VCaP (cell line): ENCODE data around the gene DDX20.

Experiments
- H3K27ac ChIP-seq: fragments of 450-650 bp; 2 replicates; pipeline ENCODE4 v1.5.1; 2017
- TF ChIP-seq, protein P1 (sequence below): fragments of 450-650 bp; conservative IDR thresholded peaks from 2 replicates; pipeline ENCODE4 v1.5.1; 2017; ENCODE audit warnings: mild to moderate bottlenecking, moderate library complexity

Gene DDX20

DNA sequence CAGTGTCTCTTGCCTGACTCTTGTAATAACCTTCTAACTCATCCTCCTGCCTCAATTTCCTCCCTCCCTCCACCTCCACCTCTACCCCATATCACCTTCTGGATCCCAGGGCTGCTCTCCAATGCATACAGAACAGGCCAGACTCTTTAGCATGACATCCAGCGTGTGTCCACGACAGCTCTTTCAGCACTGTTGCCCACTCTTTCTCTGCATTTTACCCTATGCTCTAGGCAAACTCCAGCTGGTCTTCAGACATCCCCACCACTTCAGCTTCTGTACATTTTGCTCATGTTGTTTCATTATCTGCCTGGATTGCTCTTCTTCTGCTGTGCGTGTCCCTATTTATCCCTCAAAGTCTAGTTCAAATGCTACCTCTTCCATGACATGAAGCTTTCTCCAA is 21.3 kb upstream of the DDX20 start:
- TF ChIP-seq, protein P1, sequence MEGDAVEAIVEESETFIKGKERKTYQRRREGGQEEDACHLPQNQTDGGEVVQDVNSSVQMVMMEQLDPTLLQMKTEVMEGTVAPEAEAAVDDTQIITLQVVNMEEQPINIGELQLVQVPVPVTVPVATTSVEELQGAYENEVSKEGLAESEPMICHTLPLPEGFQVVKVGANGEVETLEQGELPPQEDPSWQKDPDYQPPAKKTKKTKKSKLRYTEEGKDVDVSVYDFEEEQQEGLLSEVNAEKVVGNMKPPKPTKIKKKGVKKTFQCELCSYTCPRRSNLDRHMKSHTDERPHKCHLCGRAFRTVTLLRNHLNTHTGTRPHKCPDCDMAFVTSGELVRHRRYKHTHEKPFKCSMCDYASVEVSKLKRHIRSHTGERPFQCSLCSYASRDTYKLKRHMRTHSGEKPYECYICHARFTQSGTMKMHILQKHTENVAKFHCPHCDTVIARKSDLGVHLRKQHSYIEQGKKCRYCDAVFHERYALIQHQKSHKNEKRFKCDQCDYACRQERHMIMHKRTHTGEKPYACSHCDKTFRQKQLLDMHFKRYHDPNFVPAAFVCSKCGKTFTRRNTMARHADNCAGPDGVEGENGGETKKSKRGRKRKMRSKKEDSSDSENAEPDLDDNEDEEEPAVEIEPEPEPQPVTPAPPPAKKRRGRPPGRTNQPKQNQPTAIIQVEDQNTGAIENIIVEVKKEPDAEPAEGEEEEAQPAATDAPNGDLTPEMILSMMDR: no peak
- H3K27ac ChIP-seq: no peak overlapping the region

DNA sequence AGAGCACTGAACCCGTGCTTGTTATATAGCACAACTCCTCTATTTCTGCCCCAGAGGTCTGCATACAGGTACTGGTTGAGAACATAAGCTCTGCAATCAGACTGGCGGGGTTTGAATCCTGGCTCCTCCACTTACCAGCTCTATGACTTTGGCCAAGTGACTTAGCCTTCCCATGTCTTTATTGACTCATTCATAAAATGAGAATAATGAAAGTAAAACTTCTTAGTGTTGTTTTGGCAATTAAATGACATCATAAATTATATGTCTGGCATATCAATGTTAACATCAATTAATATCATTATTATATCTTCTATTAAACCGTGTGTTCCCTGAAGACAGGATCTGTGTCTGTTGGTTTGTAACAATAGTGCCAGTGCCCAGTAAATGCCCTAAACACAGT is 20.8 kb upstream of the DDX20 start:
- TF ChIP-seq, protein P1: no peak
- H3K27ac ChIP-seq: no peak overlapping the region

DNA sequence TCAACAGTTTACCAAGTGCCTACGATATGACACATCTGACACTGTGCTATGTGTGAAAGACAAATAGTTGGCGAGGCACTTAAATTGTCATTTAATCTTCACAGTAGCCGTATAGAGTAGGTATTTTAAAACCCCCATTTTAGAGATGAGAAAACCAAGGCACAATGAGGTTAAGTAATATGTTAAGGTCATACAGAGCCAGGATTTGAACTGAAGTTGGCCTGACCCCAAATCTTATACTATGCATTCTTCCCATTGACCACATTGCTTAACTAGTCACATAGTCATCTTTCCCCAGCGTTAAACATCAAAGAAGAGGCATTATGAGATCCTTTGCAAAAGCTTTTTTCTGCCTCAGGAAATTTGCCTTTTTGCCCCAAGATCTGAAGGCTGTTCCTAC is 20.4 kb upstream of the DDX20 start:
- TF ChIP-seq, protein P1: no peak

DNA sequence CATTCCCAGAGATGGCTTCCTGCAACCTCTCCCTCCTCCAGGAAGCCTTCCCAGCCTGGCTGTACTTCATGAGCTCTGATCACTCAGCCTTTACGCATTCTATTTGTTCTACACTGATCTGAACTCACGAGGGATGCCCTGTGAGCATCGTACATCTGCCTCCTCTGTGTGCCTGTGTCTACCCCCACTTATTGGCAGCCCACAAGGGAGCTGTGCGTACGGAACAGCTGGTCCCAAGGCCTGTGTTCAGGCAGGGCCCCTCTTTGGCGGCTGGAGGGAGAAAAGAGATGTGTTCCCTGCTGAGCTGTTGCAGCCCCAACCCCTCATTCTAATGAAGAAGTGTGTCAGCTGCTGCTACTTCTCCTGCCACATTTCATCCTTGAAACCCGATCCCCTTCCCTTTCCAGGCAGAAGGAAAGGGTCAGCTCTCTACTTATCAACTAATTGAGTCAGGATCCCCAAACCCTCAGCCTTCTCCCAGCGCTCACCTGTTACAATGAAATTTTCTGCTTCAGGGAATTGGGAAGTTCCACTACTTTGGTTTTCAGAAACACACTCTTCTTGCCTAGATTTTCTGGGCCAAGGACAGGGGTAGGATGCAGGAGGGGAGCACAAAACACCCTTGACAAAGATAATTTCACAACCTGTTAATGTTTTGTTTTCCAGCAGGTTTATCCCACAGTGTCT is 19.7 kb upstream of the DDX20 start:
- TF ChIP-seq, protein P1: no peak
- no peak overlapping the region for H3K27ac ChIP-seq

More for the DNA sequence above, 20.4 kb upstream of the DDX20 start:
- H3K27ac ChIP-seq: no peak overlapping the region

DNA sequence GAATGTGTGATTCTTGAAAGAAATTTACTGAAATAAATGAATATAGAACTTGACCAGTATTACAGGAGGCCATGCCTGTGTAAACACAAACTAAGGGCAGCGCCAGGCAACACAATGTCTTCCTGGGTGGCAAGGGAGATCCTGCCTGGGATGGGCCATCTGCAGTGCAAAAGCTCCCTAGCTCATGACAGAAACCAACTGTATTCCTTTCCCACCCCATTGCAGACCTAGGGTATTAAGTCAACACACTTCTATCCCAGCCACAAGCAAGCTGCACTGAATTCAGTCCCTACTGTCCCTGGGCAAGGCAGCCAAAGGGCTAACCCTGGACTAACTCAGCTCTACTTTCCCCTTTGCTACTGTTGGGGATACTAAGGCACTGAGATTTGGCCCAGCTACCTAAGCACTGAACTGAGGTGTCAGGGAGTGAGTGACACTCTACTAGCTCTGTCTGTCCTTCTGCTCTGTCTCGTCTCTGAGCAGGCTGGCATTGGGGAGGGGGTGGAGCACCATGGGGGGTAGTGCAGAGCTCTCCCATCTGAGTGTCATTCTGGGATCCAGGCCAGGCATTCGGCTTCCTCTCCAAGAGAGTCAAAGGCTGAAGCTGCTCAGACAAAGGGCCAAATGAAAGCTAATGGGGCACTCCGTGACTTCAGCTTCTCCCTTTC is 19.0 kb upstream of the DDX20 start:
- TF ChIP-seq, protein P1: no peak
- H3K27ac ChIP-seq: no peak overlapping the region

DNA sequence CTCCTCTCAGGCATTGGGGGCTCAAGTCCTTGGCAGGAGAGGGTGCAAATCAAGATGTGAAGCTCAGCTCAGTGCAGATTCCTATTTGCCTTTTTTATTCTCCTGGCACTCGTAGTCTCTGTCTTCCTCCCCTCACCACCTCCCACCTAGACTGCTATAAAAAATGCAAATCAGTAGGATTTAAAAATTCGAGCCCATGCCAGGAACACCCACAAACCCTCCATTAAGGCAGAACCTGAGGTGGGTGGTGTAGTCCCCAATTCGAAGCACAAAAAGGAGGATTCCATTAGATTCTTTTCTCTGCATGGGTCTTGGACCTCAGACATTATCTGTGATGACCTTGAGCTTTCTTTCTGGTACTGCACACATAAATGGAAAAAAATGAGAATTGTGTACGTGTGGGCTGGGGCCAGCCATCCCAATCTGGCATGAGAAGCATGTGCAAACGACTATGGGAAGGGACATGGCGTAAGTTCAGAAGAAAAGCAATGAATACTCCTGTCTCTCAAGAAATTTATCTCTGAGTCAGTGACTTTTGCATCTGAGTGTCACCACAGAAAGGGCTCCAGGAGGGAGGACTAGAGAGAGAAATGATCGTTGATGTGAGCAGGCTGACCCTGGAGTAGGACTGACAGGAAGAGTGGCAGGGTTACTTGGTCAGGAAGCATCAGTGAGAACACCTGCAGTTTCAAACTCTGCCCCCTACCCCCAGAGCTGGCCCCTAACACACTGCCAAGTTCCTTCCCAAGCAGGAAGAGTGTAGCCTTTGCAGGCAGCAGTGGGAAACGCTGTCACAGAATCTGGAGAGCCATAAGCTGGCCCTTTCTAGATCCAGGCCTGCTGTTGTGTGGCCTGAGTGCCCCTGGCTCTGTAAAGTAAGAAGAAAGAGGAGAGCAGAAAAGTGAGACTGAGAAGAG is 18.2 kb upstream of the DDX20 start:
- H3K27ac ChIP-seq: no peak overlapping the region

More for the DNA sequence above, 18.2 kb upstream of the DDX20 start:
- TF ChIP-seq, protein P1: no peak
